Measurements from ENCODE around the gene NDUFC1. TPM values are rescaled to one million over a fixed set of nuclear protein-coding genes. Genes with fewer than 3 reads are reported as not detected.

Gene NDUFC1
- total RNA-seq, 2 donors from 2014 or later: 54.2 to 64.5 TPM

DNA sequence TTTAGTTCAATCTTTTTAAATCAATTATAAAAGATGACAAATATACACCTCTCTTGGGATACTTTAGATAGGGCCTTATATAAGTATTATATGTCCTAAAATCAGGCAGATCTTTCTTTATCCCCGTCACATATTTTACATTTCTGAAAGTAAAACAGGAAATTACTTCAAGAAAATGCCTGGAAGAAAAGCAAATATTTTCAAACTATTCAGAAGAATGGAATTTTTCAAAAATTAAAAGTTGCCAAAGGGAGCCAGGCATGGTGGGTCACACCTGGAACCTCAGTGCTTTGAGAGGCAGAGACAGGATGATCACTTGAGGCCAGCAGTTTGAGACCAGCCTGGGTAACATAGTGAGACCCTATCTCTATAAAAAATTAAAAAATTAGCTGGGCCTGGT, 56.7 kb downstream of the NDUFC1 start:
- Mint-ChIP-seq H3K9me3 (no peaks in the 10 kb centered on the region), H3K27ac (no peak overlapping the region), H3K4me3 (no peak overlapping the region), H3K27me3 (ENCODE audit: insufficient read depth) (no peaks in the 10 kb centered on the region), H3K36me3 (ENCODE audit: low read depth) (no peaks in the 10 kb centered on the region), H3K4me1 (peaks cover 10% of the 10 kb centered on the region)
- DNase-seq: no peak
- Histone ChIP-seq H3K9ac (ENCODE audit: extremely low read depth, low read length, poor library complexity, severe bottlenecking) (no peak overlapping the region), H3K27me3 (ENCODE audit: control insufficient read depth, insufficient read depth, low read length, poor library complexity, severe bottlenecking) (no peaks in the 10 kb centered on the region), H3K9me3 (ENCODE audit: control insufficient read depth, low read length) (no peaks in the 10 kb centered on the region), H3K4me3 (ENCODE audit: low read length) (no peak overlapping the region), H3K36me3 (ENCODE audit: control insufficient read depth, insufficient read depth, low read length) (no peaks in the 10 kb centered on the region), H3K27ac (ENCODE audit: low read depth, low read length) (no peak overlapping the region), H3K4me1 (ENCODE audit: control insufficient read depth, insufficient read depth, low read length) (no peaks in the 10 kb centered on the region)
- WGBS, 2 experiments (ENCODE audit: insufficient coverage in 1 of 2, insufficient read length in 1 of 2): 89 to 100% methylated on average over 1 of the region's 1 CpG
- TF ChIP-seq, protein P1, sequence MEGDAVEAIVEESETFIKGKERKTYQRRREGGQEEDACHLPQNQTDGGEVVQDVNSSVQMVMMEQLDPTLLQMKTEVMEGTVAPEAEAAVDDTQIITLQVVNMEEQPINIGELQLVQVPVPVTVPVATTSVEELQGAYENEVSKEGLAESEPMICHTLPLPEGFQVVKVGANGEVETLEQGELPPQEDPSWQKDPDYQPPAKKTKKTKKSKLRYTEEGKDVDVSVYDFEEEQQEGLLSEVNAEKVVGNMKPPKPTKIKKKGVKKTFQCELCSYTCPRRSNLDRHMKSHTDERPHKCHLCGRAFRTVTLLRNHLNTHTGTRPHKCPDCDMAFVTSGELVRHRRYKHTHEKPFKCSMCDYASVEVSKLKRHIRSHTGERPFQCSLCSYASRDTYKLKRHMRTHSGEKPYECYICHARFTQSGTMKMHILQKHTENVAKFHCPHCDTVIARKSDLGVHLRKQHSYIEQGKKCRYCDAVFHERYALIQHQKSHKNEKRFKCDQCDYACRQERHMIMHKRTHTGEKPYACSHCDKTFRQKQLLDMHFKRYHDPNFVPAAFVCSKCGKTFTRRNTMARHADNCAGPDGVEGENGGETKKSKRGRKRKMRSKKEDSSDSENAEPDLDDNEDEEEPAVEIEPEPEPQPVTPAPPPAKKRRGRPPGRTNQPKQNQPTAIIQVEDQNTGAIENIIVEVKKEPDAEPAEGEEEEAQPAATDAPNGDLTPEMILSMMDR (conservative IDR thresholded peaks at IDR 0.05): no peak

DNA sequence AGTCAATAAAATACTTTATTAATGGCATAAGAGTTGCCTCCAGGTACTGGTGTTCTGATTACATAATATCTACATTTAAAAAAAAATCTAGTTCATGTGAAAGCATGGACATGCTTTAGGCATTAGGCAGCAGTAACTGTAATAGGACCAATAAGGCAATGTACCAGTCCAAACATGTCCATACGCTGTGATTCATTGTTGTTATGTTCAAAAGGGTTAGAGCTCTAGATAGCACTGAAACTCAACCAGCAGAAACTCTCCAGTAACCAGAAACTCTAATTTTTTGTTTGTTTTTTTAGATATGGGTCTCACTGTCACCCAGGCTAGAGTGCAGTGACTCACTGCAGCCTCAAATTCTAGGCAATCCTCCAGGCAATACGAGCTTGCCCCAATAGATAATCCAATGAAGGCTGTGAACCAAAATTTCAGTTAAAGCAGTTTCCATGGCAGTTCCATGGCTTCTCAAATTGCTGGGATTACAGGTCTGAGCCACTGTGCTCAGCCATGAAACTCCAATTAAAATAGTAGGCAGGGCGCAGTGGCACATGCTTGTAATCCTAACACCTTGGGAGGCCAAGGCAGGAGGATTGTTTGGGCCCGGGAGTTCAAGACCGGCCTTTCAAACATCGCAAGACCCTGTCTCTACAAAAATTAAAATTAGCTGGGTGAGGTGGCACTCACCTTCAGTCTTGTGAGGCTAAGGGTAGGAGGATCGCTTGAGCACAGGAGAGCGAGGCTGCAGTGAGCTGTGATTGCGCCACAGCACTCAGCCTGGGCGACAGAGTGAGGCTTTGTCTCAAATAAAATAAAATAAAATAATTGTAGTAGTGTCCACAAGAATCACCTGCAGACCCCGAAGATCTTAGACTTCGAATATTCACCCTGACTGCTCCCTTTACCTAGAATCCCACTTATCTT, 58.6 kb downstream of the NDUFC1 start:
- Histone ChIP-seq H3K4me3 (ENCODE audit: low read length) (no peak overlapping the region), H3K27ac (ENCODE audit: low read depth, low read length) (no peak overlapping the region), H3K9me3 (ENCODE audit: control insufficient read depth, low read length) (peaks cover 9% of the 10 kb centered on the region), H3K27me3 (ENCODE audit: control insufficient read depth, insufficient read depth, low read length, poor library complexity, severe bottlenecking) (no peaks in the 10 kb centered on the region), H3K36me3 (ENCODE audit: control insufficient read depth, insufficient read depth, low read length) (no peaks in the 10 kb centered on the region), H3K4me1 (ENCODE audit: control insufficient read depth, insufficient read depth, low read length) (no peaks in the 10 kb centered on the region), H3K9ac (ENCODE audit: extremely low read depth, low read length, poor library complexity, severe bottlenecking) (no peak overlapping the region)
- H3K27ac Mint-ChIP-seq: no peak overlapping the region
- no peak for DNase-seq
- 94 to 99% methylated on average over 9 to 11 of the region's 12 CpGs for WGBS, 2 experiments (ENCODE audit: insufficient coverage in 1 of 2, insufficient read length in 1 of 2)
- H3K27me3 Mint-ChIP-seq (ENCODE audit: insufficient read depth): no peaks in the 10 kb centered on the region
- peaks cover 11% of the 10 kb centered on the region for H3K9me3 Mint-ChIP-seq
- no peaks in the 10 kb centered on the region for H3K36me3 Mint-ChIP-seq (ENCODE audit: low read depth)
- H3K4me3 Mint-ChIP-seq: no peak overlapping the region
- TF ChIP-seq, protein P1 (conservative IDR thresholded peaks at IDR 0.05): no peak
- peaks cover 14% of the 10 kb centered on the region for H3K4me1 Mint-ChIP-seq

DNA sequence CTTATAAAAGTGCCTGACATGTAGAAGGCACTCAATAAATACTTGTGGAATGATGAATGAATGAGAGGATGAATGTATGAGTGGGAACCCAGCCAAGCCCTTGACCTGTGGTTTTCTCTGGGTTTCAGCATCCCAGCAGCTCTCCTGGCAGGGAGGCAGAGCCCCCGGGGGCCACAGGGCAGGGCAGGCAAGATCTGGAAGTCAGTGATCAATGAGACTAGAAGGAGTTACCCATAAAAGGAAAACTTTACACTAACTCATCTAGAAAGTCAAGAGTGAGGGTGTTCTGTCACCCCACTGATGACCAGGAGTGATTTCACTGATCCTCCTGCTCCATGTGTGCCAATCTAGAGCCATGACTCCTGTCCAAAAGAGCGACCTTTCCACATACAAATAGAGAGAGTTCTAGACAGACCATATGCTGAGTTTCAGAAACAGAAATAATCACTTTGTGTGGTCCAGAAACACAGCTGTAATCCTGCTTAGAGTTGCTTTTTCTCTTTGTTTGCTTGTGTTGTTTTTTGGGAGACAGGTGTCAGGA, 59.7 kb downstream of the NDUFC1 start:
- Mint-ChIP-seq H3K4me1 (peaks cover 14% of the 10 kb centered on the region), H3K9me3 (peaks cover 15% of the 10 kb centered on the region), H3K4me3 (no peak overlapping the region), H3K36me3 (ENCODE audit: low read depth) (no peaks in the 10 kb centered on the region), H3K27me3 (ENCODE audit: insufficient read depth) (no peaks in the 10 kb centered on the region), H3K27ac (no peak overlapping the region)
- Histone ChIP-seq H3K27me3 (ENCODE audit: control insufficient read depth, insufficient read depth, low read length, poor library complexity, severe bottlenecking) (no peaks in the 10 kb centered on the region), H3K9ac (ENCODE audit: extremely low read depth, low read length, poor library complexity, severe bottlenecking) (no peak overlapping the region), H3K36me3 (ENCODE audit: control insufficient read depth, insufficient read depth, low read length) (no peaks in the 10 kb centered on the region), H3K4me1 (ENCODE audit: control insufficient read depth, insufficient read depth, low read length) (no peaks in the 10 kb centered on the region), H3K27ac (ENCODE audit: low read depth, low read length) (no peak overlapping the region), H3K4me3 (ENCODE audit: low read length) (no peak overlapping the region), H3K9me3 (ENCODE audit: control insufficient read depth, low read length) (peaks cover 13% of the 10 kb centered on the region)
- TF ChIP-seq, protein P1 (conservative IDR thresholded peaks at IDR 0.05): no peak
- 86 to 90% methylated on average over 2 of the region's 2 CpGs for WGBS, 2 experiments (ENCODE audit: insufficient coverage in 1 of 2, insufficient read length in 1 of 2)
- DNase-seq: no peak
